Endothelial cell (in vitro differentiated cells): ENCODE data around the gene IL1RL1. TPM values are rescaled to one million over a fixed set of nuclear protein-coding genes. Genes with fewer than 3 reads are reported as not detected.
A peak's percentile ranks its signal among the peaks of the same experiment; 100 is the strongest.

ENCODE experiments used
- DNase-seq: peaks from one replicate; pipeline ENCODE4 v3.0.0; 2021; ENCODE audit warnings: low spot score
- H3K27ac Mint-ChIP-seq: one replicate; pipeline ENCODE4 v1.8.0; 2021; ENCODE audit warnings: mixed read lengths, inconsistent platforms; ENCODE audit not compliant: unreplicated experiment
- H3K27me3 Mint-ChIP-seq: one replicate; pipeline ENCODE4 v1.8.0; 2021; ENCODE audit warnings: mild to moderate bottlenecking, moderate library complexity, mixed read lengths, inconsistent platforms; ENCODE audit not compliant: unreplicated experiment
- H3K36me3 Mint-ChIP-seq: one replicate; pipeline ENCODE4 v1.8.0; 2021; ENCODE audit warnings: mild to moderate bottlenecking, low read depth, mixed read lengths, inconsistent platforms; ENCODE audit not compliant: unreplicated experiment
- H3K4me1 Mint-ChIP-seq: one replicate; pipeline ENCODE4 v1.8.0; 2021; ENCODE audit warnings: mild to moderate bottlenecking, mixed read lengths, inconsistent platforms; ENCODE audit not compliant: unreplicated experiment
- H3K4me3 Mint-ChIP-seq: one replicate; pipeline ENCODE4 v1.8.0; 2021; ENCODE audit warnings: mild to moderate bottlenecking, mixed read lengths, inconsistent platforms; ENCODE audit not compliant: unreplicated experiment
- H3K9me3 Mint-ChIP-seq: one replicate; pipeline ENCODE4 v1.8.0; 2021; ENCODE audit warnings: mixed read lengths, inconsistent platforms; ENCODE audit not compliant: unreplicated experiment
- total RNA-seq: library from RNA; stranded (reverse); fragmentation: NEBNext Ultra II Directional; extraction: Animal tissue kit (Norgen Biotek cat#: 25700); gene quantifications from one replicate; pipeline ENCODE4 v1.2.1, GENCODE V29; 2021; ENCODE audit not compliant: unreplicated experiment
- TF ChIP-seq, protein P1 (sequence below): fragments of 200-600 bp; sonication (generic); IDR thresholded peaks from one replicate; pipeline ENCODE4 v1.5.0; 2021; ENCODE audit warnings: antibody characterized with exemption; ENCODE audit not compliant: unreplicated experiment

Gene IL1RL1
- total RNA-seq, 1 donor from 2014 or later = 0.10 TPM

DNA sequence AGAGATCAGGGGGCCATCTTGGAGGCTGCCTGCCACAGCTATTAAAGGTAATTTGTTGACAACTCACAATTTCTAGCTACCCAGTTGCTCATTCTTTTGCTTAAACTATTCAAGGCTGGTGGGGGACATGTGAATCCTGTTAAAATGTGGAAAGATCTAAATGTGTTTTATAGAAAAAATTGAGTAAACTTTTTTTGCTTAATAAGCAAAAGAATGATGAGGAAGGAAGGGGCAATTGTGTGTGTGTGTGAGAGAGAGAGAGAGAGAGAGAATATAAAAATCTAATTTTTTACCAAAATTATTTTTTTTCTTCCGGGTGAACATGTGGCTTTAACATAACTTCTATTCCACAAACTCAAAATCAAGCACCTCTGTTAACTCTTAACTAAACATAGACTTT, 5.2 kb upstream of the IL1RL1 start:
- H3K4me3 Mint-ChIP-seq = no peak overlapping the region
- no peaks in the 10 kb centered on the region for H3K36me3 Mint-ChIP-seq
- H3K4me1 Mint-ChIP-seq = peaks cover 5% of the 10 kb centered on the region
- TF ChIP-seq, protein P1, sequence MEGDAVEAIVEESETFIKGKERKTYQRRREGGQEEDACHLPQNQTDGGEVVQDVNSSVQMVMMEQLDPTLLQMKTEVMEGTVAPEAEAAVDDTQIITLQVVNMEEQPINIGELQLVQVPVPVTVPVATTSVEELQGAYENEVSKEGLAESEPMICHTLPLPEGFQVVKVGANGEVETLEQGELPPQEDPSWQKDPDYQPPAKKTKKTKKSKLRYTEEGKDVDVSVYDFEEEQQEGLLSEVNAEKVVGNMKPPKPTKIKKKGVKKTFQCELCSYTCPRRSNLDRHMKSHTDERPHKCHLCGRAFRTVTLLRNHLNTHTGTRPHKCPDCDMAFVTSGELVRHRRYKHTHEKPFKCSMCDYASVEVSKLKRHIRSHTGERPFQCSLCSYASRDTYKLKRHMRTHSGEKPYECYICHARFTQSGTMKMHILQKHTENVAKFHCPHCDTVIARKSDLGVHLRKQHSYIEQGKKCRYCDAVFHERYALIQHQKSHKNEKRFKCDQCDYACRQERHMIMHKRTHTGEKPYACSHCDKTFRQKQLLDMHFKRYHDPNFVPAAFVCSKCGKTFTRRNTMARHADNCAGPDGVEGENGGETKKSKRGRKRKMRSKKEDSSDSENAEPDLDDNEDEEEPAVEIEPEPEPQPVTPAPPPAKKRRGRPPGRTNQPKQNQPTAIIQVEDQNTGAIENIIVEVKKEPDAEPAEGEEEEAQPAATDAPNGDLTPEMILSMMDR = no peak
- no peaks in the 10 kb centered on the region for H3K9me3 Mint-ChIP-seq
- H3K27me3 Mint-ChIP-seq = no peaks in the 10 kb centered on the region
- H3K27ac Mint-ChIP-seq = no peak overlapping the region
- no peak for DNase-seq

DNA sequence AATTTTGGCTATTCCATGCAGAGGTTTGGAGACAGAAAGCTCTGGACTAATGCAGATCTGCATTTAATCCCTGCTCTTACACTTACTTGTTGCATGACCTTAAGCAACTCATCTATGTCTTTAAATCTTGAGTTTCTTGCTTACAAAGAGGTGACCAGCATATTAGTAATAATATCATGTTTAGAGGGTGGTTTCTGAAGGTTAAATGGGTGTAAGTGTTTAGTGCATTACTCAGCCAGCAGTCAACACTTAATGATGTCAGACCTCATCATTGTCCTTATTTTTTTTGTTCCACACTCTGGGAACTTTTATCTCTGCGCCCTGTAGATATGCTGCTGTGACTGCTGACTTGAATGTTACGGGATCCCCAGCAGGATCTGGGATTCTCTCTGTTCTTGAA, 1.7 kb downstream of the IL1RL1 start:
- Mint-ChIP-seq H3K4me3 (no peak overlapping the region), H3K9me3 (no peaks in the 10 kb centered on the region), H3K27ac (no peak overlapping the region), H3K4me1 (peaks cover 7% of the 10 kb centered on the region), H3K27me3 (no peaks in the 10 kb centered on the region), H3K36me3 (no peaks in the 10 kb centered on the region)
- no peak for DNase-seq
- TF ChIP-seq, protein P1 = no peak

DNA sequence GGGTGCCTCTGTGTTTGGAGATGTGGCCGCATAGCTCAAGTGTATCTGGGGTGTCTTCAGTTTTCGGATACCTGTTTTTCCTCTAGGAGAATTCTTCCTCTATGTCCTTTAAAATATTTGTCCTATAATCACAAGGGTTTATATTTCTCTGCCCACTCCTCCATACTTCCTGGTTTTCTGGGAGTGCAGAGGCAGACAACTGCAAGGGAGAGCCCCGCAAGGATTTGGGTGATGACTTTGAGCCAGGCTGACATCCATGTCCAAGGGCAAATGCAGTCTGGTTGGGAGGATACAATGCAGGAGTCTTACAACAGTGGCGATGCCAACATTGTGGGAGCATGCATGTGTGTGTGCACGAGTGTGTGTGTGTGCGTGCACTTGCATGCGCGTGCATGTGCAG, 2.1 kb downstream of the IL1RL1 start:
- no peak overlapping the region for H3K27ac Mint-ChIP-seq
- no peaks in the 10 kb centered on the region for H3K36me3 Mint-ChIP-seq
- no peaks in the 10 kb centered on the region for H3K27me3 Mint-ChIP-seq
- DNase-seq = no peak
- H3K4me1 Mint-ChIP-seq = peaks cover 7% of the 10 kb centered on the region
- no peak overlapping the region for H3K4me3 Mint-ChIP-seq
- H3K9me3 Mint-ChIP-seq = no peaks in the 10 kb centered on the region
- TF ChIP-seq, protein P1 = no peak

DNA sequence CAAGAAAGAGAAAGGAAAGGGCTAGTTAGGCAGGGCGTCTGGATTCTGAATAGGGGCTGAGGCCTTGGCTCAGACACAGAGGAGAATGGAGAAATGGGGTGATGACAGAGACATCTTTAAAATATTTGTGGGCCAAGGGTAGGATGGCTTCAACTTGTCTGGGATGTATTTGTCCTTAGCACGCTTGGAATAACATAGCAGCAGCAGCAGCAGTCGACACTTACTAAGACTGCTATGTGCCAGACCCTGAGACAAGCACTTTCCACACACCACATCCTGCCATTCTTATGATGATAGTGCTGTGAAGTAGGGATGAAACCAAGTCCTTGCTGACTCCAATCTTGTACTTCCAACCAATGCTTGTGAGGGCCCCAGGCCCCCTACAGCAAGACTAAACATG, 2.6 kb downstream of the IL1RL1 start:
- no peak overlapping the region for H3K4me3 Mint-ChIP-seq
- no peak overlapping the region for H3K27ac Mint-ChIP-seq
- no peaks in the 10 kb centered on the region for H3K36me3 Mint-ChIP-seq
- H3K27me3 Mint-ChIP-seq = no peaks in the 10 kb centered on the region
- DNase-seq = no peak
- H3K4me1 Mint-ChIP-seq = peaks cover 7% of the 10 kb centered on the region
- no peaks in the 10 kb centered on the region for H3K9me3 Mint-ChIP-seq
- TF ChIP-seq, protein P1 = no peak

DNA sequence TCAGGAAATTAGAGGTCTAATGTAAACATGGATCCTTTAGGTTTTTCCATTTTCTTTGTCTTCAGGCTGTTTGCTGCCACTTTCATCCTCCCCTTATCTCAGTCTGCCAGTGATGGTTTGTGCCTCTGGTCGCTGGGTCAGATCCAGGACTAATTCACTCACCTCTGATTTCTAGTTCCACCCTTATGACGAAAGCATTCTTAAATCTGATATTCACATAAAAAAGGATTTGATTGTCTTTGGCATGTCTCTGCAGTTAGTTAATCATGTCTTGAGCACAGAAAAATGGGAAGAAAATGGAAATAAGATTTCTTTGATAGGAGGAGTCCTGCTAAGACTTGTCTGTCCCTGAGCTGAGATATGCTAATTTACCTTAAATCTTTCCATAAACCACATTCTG, 4.6 kb downstream of the IL1RL1 start:
- TF ChIP-seq, protein P1 = no peak
- peaks cover 7% of the 10 kb centered on the region for H3K4me1 Mint-ChIP-seq
- H3K4me3 Mint-ChIP-seq = no peak overlapping the region
- H3K36me3 Mint-ChIP-seq = no peaks in the 10 kb centered on the region
- H3K9me3 Mint-ChIP-seq = no peaks in the 10 kb centered on the region
- H3K27ac Mint-ChIP-seq = peak overlapping the region; percentile 39
- DNase-seq = no peak
- H3K27me3 Mint-ChIP-seq = no peaks in the 10 kb centered on the region
